Stomach (tissue), 9 donors: ENCODE measurements around the gene CCDC12. TPM values are rescaled to one million over a fixed set of nuclear protein-coding genes. Genes with fewer than 3 reads are reported as not detected.
A peak's percentile ranks its signal among the peaks of the same experiment; 100 is the strongest.

Experiments
- DNase-seq, 2 donors: peaks; one replicate each; pipeline versions ENCODE4 v3.0.0 to v3.0.0-alpha.2; 2013 to 2019
- H3K27ac ChIP-seq, 5 donors: fragments of 200-600 bp in 4 of 5; sonication (generic) in 4 of 5; one replicate each; pipeline ENCODE4 v1.5.1; 2013 to 2019; ENCODE audit warnings: mild to moderate bottlenecking in 1 of 5, moderate library complexity in 1 of 5
- H3K27me3 ChIP-seq, 3 donors: fragments of 200-600 bp; sonication (generic); one replicate each; pipeline ENCODE4 v1.5.1; 2017 to 2019; ENCODE audit warnings: mixed run types in 1 of 3
- H3K36me3 ChIP-seq, 4 donors: fragments of 200-600 bp; sonication (generic); 1 replicate in 3 of 4; 2 replicates in 1 of 4; pipeline ENCODE4 v1.5.1; 2016 to 2019
- H3K4me1 ChIP-seq, 4 donors: fragments of 200-600 bp; sonication (generic); one replicate each; pipeline ENCODE4 v1.5.1; 2016 to 2019
- H3K4me3 ChIP-seq, 4 donors: fragments of 200-600 bp; sonication (generic) in 3 of 4; one replicate each; pipeline ENCODE4 v1.5.1; 2016 to 2019; ENCODE audit warnings: mild to moderate bottlenecking in 1 of 4
- H3K9me3 ChIP-seq, 4 donors: fragments of 200-600 bp; sonication (generic); one replicate each; pipeline ENCODE4 v1.5.1; 2016 to 2019
- CTCF ChIP-seq, 7 experiments: fragments of 450-650 bp in 4 of 7; fragments of 200-600 bp in 3 of 7; sonication (generic) in 3 of 7; IDR thresholded peaks; one replicate each; pipeline ENCODE4 v1.5.1; 2016 to 2019; ENCODE audit warnings: antibody characterized with exemption in 7 of 7, control low read depth in 2 of 7, mild to moderate bottlenecking in 1 of 7
- EP300 ChIP-seq: sonication (generic); formaldehyde crosslinking; IDR thresholded peaks from one replicate; pipeline ENCODE4 v1.6.1; 2017; ENCODE audit warnings: antibody characterized with exemption
- POLR2A ChIP-seq, 4 donors: fragments of 450-650 bp; IDR thresholded peaks; one replicate each; pipeline ENCODE4 v1.6.1; 2016; ENCODE audit warnings: antibody characterized with exemption in 4 of 4, control low read depth in 2 of 4, mild to moderate bottlenecking in 1 of 4, moderate library complexity in 1 of 4
- POLR2AphosphoS5 ChIP-seq, 3 donors: sonication (generic); formaldehyde crosslinking; IDR thresholded peaks; one replicate each; pipeline ENCODE4 v1.6.1; 2016; ENCODE audit warnings: antibody characterized with exemption in 3 of 3
- WGBS, 5 donors: extraction: QIAGEN DNeasy Blood & Tissue Kit in 3 of 5; methylation state at CpG; one replicate each; pipeline versions ENCODE4 v1.1.5 to v1.1.7; 2013 to 2018; 5-methylcytosine and 5-hydroxymethylcytosine counted together
- intact Hi-C: fragments of 100-400 bp; cut with DNase I; formaldehyde crosslinking; loops from one replicate; pipeline ENCODE4 v1.15.1; 2023; ENCODE audit warnings: low total_unique reads
- polyA plus RNA-seq, 3 donors: library from polyadenylated mRNA; stranded (reverse); fragments of 200-250 nt; gene quantifications; one replicate each; pipeline ENCODE4 v1.2.3, GENCODE V29; 2013
- total RNA-seq, 5 donors: library from RNA; depleted of rRNA; stranded (reverse); fragments of >200 nt; gene quantifications; one replicate each; pipeline versions ENCODE4 v1.1.0 to v1.2.3, GENCODE V29; 2014 to 2016
- donor health status: healthy with polysubstance abuse.
- donor health status: Bipolar disorder and iron deficiency.
- donor health status: healthy.

The CCDC12 gene
- total and polyA plus RNA-seq, 8 donors = 2.9 to 88.7 (median 47.1) TPM

GRCh38 chr3:46905213-46905560 lies 71.4 kb downstream of the CCDC12 start:
- Histone ChIP-seq H3K9me3 (no peaks in the 10 kb centered on the region), H3K4me3 (no peak overlapping the region), H3K4me1 (peaks cover 10 to 21% (median 17%) of the 10 kb centered on the region in 4 donors), H3K27ac (no peak overlapping the region), H3K36me3 (no peaks in the 10 kb centered on the region), H3K27me3 (peaks cover 0 to under 1% (median 0%) of the 10 kb centered on the region in 3 donors)
- intact Hi-C loops = loop anchor here (5.0 kb wide), 1 partner anchor 43 kb away; the partner anchor contains the start of gene MYL3
- DNase-seq = no peak
- TF ChIP-seq POLR2AphosphoS5 (IDR thresholded peaks at IDR 0.05) (no peak), CTCF (IDR thresholded peaks at IDR 0.05) (no peak), EP300 (no peak), POLR2A (IDR thresholded peaks at IDR 0.05) (no peak)
- WGBS, 5 donors = 84 to 100% (median 96%) methylated on average over 2 to 3 of the region's 3 CpGs

GRCh38 chr3:46904303-46905212 lies 72.0 kb downstream of the CCDC12 start:
- intact Hi-C loops = loop anchor here (5.0 kb wide), 2 partner anchors 42 to 197 kb away; partner anchors contain the start of gene MYL3
- Histone ChIP-seq H3K27ac (no peak overlapping the region), H3K27me3 (peaks cover 0 to 6% (median 0%) of the 10 kb centered on the region in 3 donors), H3K4me3 (no peak overlapping the region), H3K9me3 (no peaks in the 10 kb centered on the region), H3K36me3 (no peaks in the 10 kb centered on the region), H3K4me1 (peaks cover 7 to 18% (median 14%) of the 10 kb centered on the region in 4 donors)
- peak in 1 of 2 donors; percentile 3 for DNase-seq
- WGBS, 5 donors = 85 to 90% (median 85%) methylated on average over 9 to 18 of the region's 18 CpGs
- no peak for TF ChIP-seq POLR2AphosphoS5 (IDR thresholded peaks at IDR 0.05)
- TF ChIP-seq EP300 = no peak
- TF ChIP-seq CTCF (IDR thresholded peaks at IDR 0.05) = no peak
- TF ChIP-seq POLR2A (IDR thresholded peaks at IDR 0.05) = no peak

GRCh38 chr3:46903341-46904302 lies 72.9 kb downstream of the CCDC12 start:
- no peak overlapping the region for H3K27ac ChIP-seq
- peaks cover 0 to 16% (median 5%) of the 10 kb centered on the region in 3 donors for H3K27me3 ChIP-seq
- peaks cover 5 to 18% (median 11%) of the 10 kb centered on the region in 4 donors for H3K4me1 ChIP-seq
- no peak overlapping the region for H3K4me3 ChIP-seq
- DNase-seq = peak in 1 of 2 donors; percentile 2
- no peaks in the 10 kb centered on the region for H3K36me3 ChIP-seq
- intact Hi-C loops = loop anchor here (5.0 kb wide), 1 partner anchor 196 kb away; no protein-coding TSS in a partner anchor
- no peaks in the 10 kb centered on the region for H3K9me3 ChIP-seq
- WGBS, 5 donors = 73 to 84% (median 81%) methylated on average over 16 to 21 of the region's 21 CpGs
- TF ChIP-seq POLR2A (IDR thresholded peaks at IDR 0.05) = no peak
- no peak for TF ChIP-seq EP300
- no peak for TF ChIP-seq CTCF (IDR thresholded peaks at IDR 0.05)
- no peak for TF ChIP-seq POLR2AphosphoS5 (IDR thresholded peaks at IDR 0.05)

- H3K27me3 ChIP-seq = peaks cover 0 to 29% (median 15%) of the 10 kb centered on the region in 3 donors
- no peaks in the 10 kb centered on the region for H3K9me3 ChIP-seq
- DNase-seq = peak in 1 of 2 donors; percentile 4
- WGBS, 5 donors = 88 to 93% (median 89%) methylated on average over 13 to 15 of the region's 15 CpGs
- H3K4me3 ChIP-seq = no peak overlapping the region
- peaks cover 10 to 17% (median 12%) of the 10 kb centered on the region in 4 donors for H3K4me1 ChIP-seq
- no peak for TF ChIP-seq EP300
- TF ChIP-seq POLR2AphosphoS5 (IDR thresholded peaks at IDR 0.05) = no peak
- no peak for TF ChIP-seq POLR2A (IDR thresholded peaks at IDR 0.05)
- TF ChIP-seq CTCF (IDR thresholded peaks at IDR 0.05) = no peak
- H3K27ac ChIP-seq = no peak overlapping the region
- no peaks in the 10 kb centered on the region for H3K36me3 ChIP-seq
- intact Hi-C loops = loop anchor here (5.0 kb wide), 1 partner anchor 195 kb away; no protein-coding TSS in a partner anchor
Measured at GRCh38 chr3:46902188-46902631, 74.3 kb downstream of the CCDC12 start.
